Hematopoietic multipotent progenitor cell treated with erythropoietin and hydrocortisone succinate and interleukin-3 and kit ligand, for 8 days (in vitro differentiated cells): ENCODE data around the gene NKX2-1.

Source experiments
- DNase-seq: peaks from one replicate; pipeline ENCODE4 v3.0.0-alpha.2; 2015

NKX2-1 gene

GRCh38 chr14:36517242-36518030 is 2.6 kb downstream of the NKX2-1 start:
- DNase-seq: no peak

- no peak for DNase-seq
Observed at GRCh38 chr14:36516719-36517241, 3.3 kb downstream of the NKX2-1 start.

DNA sequence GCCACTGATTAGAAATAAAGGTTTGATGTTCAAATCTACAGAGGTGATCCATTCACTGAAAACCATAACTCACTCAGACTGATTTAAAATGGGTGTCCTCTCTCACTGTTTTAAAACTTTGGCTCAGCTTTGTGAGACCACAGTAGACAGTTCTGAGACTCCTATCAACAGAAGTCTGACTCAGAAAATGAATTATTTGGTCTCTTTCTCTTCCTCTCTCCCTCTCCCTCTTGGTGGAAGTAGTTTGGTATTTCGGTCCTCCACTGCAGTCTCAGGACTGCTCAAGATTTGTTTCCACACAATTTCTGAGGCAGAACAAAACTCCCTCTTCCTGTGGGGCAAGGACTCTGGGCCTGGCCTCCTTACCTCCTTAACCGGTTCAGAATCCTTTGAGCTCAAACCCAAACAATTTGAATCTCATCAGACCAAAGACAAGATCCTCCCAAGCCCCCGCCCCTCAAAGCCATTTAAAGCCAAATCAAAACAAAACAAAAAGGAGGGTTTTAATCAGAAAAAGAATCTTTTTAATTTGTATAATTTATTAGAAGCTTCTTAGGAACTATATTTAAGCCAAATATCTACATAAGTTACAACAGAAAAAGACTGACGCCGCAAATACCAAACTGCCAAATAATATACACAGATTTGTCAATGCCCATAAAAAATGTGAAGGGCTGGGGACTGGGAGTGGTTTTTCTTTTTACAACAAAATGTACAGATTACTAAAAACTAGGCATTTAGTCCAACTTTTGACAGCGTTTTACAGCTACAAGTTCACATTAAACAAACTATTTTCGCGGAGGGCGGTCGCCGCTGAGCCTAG is 3.9 kb downstream of the NKX2-1 start:
- DNase-seq: no peak

GRCh38 chr14:36515105-36515593 is 4.9 kb downstream of the NKX2-1 start:
- no peak for DNase-seq

DNA sequence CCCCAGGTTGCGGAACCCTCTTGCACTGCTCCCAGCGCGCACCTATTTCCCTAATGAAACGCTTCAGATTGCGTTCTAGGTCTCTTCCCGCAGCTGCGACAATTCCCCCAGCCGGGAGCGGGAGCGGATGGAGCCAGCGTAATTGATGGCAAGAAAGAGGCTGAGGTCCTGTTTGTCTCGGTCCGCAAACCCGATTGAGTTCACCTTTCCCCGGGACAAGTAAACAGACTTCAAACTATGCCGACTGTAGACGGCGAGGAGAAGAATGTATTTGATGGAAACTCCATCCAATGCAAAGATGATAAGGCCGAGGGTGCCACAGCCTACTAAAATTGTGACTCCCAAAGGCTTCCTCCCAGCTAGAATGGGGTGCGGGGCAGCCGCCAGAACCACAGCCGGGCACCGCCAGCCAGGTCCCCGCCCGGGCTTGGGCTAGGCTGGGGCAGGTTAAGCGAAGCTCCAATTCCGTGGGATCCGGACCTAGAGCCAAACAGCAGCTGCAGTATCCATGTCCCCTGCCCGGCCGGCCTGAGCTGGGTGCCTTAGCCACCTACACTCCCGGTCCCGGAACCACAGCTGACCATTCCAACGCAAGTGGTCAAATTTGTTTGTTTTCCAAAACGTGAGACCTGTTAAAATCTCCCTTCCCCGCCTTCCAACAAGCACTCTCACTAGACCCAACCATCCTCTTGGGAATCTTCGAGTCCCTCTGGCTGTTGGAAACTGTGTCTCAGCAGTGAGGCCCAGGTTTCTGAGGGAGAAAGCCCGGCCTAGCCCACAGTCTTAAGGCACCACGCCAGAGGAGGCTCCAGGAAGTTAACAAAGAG is 5.5 kb downstream of the NKX2-1 start:
- no peak for DNase-seq

DNA sequence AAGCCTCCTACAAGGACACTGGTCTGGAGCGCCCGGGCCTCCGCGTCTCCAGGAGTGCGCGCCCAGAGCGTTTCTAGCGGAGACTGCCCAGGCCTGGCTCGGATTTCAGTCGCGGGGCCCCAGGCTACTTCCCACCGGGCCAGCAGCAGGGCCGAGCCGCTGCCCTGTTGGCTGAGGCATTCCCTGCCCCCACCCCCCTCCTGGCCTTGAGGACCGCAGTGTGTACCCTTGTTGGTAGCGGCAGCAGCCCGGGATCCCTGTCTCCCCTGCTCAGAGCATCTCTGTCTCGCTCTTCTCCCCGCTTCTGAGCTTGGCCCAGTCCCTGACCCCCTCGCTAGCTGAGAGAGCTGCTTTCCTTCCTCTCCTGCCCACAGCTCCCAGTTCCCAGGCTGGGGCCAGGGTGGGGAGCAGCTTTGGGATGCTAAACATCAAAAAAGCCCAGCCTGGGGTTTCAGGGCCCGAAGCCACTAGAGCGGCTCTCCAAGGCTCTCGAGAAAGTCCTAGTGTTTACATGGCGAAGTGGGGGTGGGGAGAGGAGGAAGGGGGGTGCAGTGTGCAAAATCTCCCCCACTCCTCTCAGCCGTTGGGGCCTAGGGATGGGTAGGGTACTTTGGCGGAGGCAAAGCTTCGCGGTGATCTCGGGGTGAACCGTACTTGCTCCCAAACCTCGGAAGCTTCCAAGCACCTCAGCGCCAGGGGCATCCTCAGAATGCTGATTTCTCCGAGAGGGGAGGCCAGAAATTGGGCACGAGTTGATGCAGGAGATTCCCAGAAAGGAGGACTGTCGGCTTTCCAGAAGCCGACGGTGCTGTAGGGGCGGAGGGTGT is 6.4 kb downstream of the NKX2-1 start:
- no peak for DNase-seq

- no peak for DNase-seq
Observed at GRCh38 chr14:36513012-36513420, 7.0 kb downstream of the NKX2-1 start.

DNA sequence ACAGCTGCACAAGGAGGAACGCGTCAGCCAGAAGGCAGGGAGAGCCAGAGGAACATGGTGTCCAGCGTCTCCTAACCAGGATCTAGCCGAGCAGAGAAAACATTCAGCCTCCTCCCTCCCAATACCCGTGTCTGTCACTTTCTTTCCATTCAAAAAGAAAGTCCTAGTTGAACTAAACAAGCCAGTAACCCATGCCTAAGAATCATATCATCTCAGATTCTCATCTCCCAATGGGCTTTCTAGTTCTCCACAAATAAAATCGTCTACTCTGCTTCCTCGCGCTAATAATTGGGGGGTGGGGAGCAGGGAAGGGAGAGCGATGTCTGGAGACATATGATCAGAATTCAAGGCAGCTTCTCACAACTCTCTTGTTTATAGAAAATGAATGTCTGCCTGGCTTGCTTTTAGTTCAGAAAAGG is 7.4 kb downstream of the NKX2-1 start:
- no peak for DNase-seq

DNA sequence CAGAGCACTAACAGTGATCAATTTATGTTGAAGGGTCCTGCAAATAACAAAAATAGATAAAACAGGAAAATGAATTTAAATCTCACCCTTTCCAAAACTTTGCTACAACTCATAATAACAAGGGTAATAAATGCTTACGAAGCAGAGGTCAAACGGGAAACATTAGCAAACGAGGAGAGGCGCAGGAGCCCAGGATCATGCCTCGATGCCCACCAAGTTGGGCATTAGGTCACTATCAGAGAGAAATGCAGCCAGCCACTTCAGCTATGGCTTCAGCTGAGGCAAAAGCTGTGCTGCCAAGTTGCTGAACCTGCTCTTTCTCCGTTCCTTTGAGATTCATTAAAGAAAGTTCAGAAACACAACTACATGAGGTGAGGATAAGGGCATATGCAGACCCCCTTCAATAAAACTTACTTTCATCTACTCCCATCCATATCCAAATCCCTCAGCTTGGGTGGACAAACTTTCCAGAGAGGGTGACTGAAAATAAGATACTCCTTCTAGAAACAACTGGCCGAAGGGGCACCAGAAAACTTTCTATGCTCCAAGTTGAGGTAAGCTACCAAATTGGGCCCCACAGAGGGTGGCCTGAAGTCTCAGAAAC is 7.9 kb downstream of the NKX2-1 start:
- no peak for DNase-seq

GRCh38 chr14:36510874-36511273 is 9.2 kb downstream of the NKX2-1 start:
- no peak for DNase-seq

GRCh38 chr14:36510078-36510799 is 9.8 kb downstream of the NKX2-1 start:
- DNase-seq: no peak

DNA sequence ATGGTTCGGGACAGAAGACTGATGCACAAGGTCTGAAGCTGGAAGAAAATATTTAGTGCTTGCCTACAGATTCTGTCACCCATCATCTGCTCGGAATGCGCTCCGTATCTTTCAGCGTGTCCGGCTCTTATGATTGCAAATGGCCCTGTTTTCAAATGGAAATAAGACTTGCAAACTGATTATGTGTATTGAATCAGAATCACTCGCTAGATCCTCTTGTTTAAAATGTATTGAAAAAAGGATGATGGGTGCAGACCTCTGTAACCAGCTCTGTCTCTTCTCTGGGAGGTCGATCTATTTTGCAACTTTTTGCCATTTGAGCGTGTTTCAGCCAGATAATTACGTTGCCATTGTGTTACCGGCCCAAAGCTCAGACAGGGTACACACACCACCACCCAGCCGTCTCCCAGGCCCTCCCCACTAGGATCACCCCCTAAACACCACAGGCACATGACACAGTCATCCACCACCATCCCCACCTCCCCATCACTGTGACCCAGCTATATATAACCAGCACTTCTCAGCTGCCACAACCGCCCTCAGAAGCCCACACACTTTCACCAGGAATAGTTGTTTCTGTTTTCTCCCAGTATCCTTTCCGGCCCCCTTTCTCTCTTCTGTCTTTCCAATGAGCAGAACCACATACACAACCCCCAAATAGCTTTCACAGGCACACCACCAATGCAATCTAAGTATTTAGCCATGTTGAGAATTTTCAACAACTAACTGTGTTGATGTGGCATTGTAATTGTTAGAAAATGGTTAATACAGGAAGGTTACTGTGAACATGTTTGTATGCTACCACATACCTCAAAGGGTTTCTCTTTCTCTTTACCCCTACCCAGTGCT is 10.7 kb downstream of the NKX2-1 start:
- no peak for DNase-seq

DNA sequence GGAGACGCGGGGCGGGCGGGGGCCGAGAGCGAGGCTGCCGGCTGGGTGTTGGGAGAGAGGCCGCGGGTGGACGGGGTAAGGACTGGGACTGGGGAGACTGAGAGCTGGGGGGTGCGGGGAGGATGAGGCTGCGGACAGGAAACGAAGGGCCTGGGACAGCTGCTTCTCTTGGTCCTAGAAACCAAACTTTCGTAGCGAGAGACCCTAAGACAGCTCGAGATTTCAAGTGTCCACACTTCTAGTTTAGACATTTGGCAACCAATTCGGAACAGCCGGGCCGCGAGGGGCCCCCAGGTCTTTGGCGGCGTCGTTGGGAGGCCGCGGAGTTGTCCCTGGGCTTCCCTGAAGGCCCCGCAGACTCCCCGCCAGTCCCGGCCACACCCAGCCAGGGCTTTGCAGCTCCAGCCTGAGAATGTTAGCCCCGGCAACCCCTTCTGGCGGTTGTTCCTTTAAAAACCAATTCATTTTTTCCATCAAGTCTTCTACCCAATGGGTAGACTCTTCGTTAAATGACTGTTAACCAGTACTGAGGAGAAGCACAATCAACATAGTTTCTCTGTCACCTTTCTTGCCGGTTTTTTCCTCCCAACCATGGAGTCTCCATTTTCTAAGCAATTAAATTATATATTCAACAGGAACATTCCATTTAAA is 11.5 kb downstream of the NKX2-1 start:
- DNase-seq: no peak

- DNase-seq: no peak
Observed at GRCh38 chr14:36507847-36508417, 12.1 kb downstream of the NKX2-1 start.

DNA sequence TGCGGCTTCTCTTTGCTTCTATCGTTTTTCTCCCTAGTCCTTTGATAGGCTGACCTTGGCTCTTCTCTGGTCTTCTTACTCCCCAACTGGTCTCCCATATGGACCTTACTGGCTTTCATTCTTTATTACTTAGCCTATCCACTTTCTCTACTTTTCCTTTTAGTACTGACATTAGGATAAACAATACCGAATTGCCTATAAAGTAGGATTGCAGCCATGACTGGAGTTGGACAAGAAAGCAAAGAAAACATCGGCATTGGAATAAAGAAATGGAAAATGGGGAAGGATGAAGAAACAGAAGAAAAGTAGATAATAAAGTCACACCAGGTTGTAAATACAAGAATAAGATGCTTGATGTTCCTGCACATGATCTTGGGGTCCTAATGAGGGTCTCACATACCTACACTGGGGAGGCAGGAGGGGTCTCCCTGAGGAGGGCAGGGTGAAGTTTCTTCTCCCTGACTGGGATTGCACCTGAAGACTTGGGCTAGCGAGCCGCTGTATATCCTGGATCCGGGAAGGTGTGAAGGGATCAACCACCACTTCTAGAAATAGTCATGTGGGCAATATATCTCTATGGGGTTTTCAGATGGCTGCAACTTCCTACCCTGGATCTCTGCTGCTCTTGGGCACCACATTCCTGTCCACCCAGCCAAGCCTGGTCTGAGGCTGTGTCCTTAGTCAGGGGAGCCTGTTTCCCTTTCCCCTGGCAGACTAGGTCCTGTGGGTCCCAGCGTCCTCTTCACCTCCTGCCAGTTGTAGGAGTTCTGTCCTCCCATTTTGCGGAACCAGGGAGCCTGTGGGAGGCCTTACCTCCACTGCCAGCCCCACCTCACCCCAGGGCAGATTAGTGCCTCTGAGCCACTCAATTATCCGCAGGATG is 13.1 kb downstream of the NKX2-1 start:
- DNase-seq: no peak

DNA sequence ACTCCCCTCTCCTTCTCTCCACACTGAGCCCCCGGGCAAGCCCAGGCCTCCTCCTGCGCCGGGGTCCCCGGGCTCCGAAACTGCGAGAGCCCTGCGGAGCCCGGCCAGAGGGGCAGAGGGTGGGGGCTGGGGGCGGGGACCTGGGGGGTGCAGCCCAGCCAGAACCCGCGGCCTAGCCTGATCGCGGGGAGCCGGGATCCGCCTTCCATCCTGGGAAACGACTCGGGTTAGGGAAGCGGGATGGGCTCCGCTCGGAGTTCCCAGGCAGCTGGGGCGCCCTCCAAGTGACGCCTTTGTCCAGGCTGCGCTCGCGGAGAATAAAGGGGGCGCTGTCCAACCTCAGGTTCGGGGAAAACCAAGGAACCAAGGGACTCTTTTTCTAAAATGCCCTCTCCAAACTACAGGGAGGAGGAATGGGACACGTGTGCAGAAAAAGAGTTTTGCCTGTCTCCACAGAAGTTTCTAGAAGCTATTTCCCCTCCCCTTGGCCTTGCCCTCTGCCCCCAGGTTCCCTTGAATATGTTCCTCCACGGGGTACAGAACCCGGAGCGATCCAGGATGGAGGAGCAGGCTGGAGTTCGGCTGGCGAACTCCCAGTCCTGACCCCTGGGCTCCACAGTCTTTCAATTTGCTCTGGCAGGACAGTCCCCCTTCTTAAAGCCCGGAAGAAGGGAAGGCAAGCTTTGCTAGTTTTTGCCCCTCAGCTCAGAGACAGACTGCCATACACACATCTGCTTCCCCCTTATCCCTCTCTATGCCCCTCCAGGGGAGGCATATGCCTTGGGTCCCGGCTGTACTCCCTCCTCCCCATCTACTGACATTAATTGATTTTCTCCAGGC is 13.9 kb downstream of the NKX2-1 start:
- DNase-seq: no peak
